HCT116 (cell line): ENCODE measurements around the gene SCG5. TPM values are rescaled to one million over a fixed set of nuclear protein-coding genes. Genes with fewer than 3 reads are reported as not detected.

ENCODE experiments used
- ATAC-seq: fragments of 200-7000 bp; cut with Tn5 transposase; 2 replicates; pipeline ENCODE4 v1.9.1; 2020; ENCODE audit warnings: mild to moderate bottlenecking, moderate library complexity
- BruUV-seq: library from RNA; stranded (reverse); fragments of 400-500 nt; replicated peaks from 2 replicates; lab custom pipeline; 2021; lab: Mats Ljungman, UMichigan
- CTCF ChIA-PET: fragments of 300-600 bp; sonication (Branson Sonifier 250); formaldehyde crosslinking; loops from one replicate; lab custom pipeline; 2021; ENCODE audit warnings: antibody characterized with exemption; lab: Charles Lee
- POLR2A ChIA-PET: fragments of 300-600, 350-600 bp; sonication (Branson Sonifier 250); formaldehyde crosslinking; loops from one replicate; lab custom pipeline; 2021; ENCODE audit warnings: antibody characterized with exemption; lab: Charles Lee
- RAD21 ChIA-PET, 2 experiments: fragments of 300-600 bp; sonication (Branson Sonifier 250); formaldehyde crosslinking; loops; one replicate each; lab custom pipeline; 2023; ENCODE audit warnings: low total read pairs in 2 of 2; ENCODE audit not compliant: uncharacterized antibody in 2 of 2, unreplicated experiment in 2 of 2, low non-redundant PET in 1 of 2; lab: Charles Lee
- DNase-seq: peaks from one replicate; pipeline ENCODE4 v3.0.0-alpha.2; 2010; ENCODE audit warnings: low read depth, low spot score
- H2AFZ ChIP-seq: fragments of 200-600 bp; shearing (Covaris generic), sonication (generic); 2 replicates; pipeline ENCODE4 v1.6.1; 2017; ENCODE audit warnings: low read depth, mixed run types, mixed read lengths, antibody characterized with exemption, low read length; ENCODE audit not compliant: poor library complexity, severe bottlenecking
- H3K27ac ChIP-seq: 2 replicates; pipeline ENCODE4 v1.5.1; 2012; ENCODE audit warnings: low read depth, low read length
- H3K27me3 ChIP-seq: fragments of 200-600 bp; sonication (generic); 2 replicates; pipeline ENCODE4 v1.6.1; 2016; ENCODE audit warnings: mixed run types, low read length, mixed read lengths; ENCODE audit not compliant: insufficient read depth
- H3K36me3 ChIP-seq, 2 experiments: fragments of 200-500 bp in 1 of 2; fragments of 200-600 bp in 1 of 2; sonication (Bioruptor generic) in 1 of 2; sonication (generic) in 1 of 2; 2 replicates each; pipeline versions ENCODE4 v1.5.1 to v1.6.1; 2014 to 2016; ENCODE audit warnings: low read length in 2 of 2, inconsistent platforms in 1 of 2, mixed read lengths in 1 of 2, mixed run types in 1 of 2; ENCODE audit not compliant: insufficient read depth in 2 of 2, control insufficient read depth in 1 of 2
- H3K4me1 ChIP-seq, 2 experiments: fragments of 200-600 bp in 1 of 2; sonication (generic) in 1 of 2; 2 replicates each; pipeline versions ENCODE4 v1.5.1 to v1.6.1; 2012 to 2017; ENCODE audit warnings: low read length in 2 of 2, inconsistent platforms in 1 of 2, mild to moderate bottlenecking in 1 of 2, mixed read lengths in 1 of 2, mixed run types in 1 of 2, moderate library complexity in 1 of 2; ENCODE audit not compliant: insufficient read depth in 2 of 2, control insufficient read depth in 1 of 2
- H3K4me2 ChIP-seq: fragments of 200-600 bp; sonication (generic); 2 replicates; pipeline ENCODE4 v1.6.1; 2017; ENCODE audit warnings: mixed run types, low read length, mixed read lengths
- H3K4me3 ChIP-seq, 2 experiments: fragments of 200-600 bp in 1 of 2; sonication (generic) in 1 of 2; replicated peaks in 1 of 2; 2 replicates each; pipeline ENCODE4 v1.5.1; 2011 to 2016; ENCODE audit warnings: low read length in 2 of 2, control low read depth in 1 of 2, low read depth in 1 of 2, mild to moderate bottlenecking in 1 of 2, mixed read lengths in 1 of 2, mixed run types in 1 of 2
- H3K79me2 ChIP-seq: fragments of 200-600 bp; sonication (generic); 2 replicates; pipeline ENCODE4 v1.6.1; 2017; ENCODE audit warnings: mild to moderate bottlenecking, mixed run types, low read length, moderate library complexity, mixed read lengths; ENCODE audit not compliant: insufficient read depth
- H3K9ac ChIP-seq: fragments of 200-600 bp; sonication (generic); 2 replicates; pipeline ENCODE4 v1.6.1; 2016; ENCODE audit warnings: low read length, mixed read lengths
- H3K9me2 ChIP-seq: fragments of 200-600 bp; sonication (generic), shearing (Covaris generic); 2 replicates; pipeline ENCODE4 v1.6.1; 2017; ENCODE audit warnings: mixed run types, mild to moderate bottlenecking, moderate library complexity; ENCODE audit not compliant: insufficient read depth
- H3K9me3 ChIP-seq, 2 experiments: fragments of 200-500 bp in 1 of 2; fragments of 200-600 bp in 1 of 2; sonication (Bioruptor generic) in 1 of 2; sonication (generic) in 1 of 2; 2 replicates each; pipeline ENCODE4 v1.6.1; 2014 to 2017; ENCODE audit warnings: low read length in 2 of 2, mixed read lengths in 2 of 2, inconsistent platforms in 1 of 2, low read depth in 1 of 2, mild to moderate bottlenecking in 1 of 2, mixed run types in 1 of 2, moderate library complexity in 1 of 2; ENCODE audit not compliant: control insufficient read depth in 1 of 2, insufficient read depth in 1 of 2
- H4K20me1 ChIP-seq: fragments of 200-600 bp; sonication (generic), shearing (Covaris generic); 2 replicates; pipeline ENCODE4 v1.6.1; 2017; ENCODE audit warnings: mixed run types, mild to moderate bottlenecking, moderate library complexity; ENCODE audit not compliant: insufficient read depth
- CBX3 ChIP-seq: IDR thresholded peaks from 2 replicates; pipeline ENCODE4 v1.6.1; 2012; ENCODE audit warnings: low read depth
- CEBPB ChIP-seq: IDR thresholded peaks from 2 replicates; pipeline ENCODE4 v1.6.1; 2012; ENCODE audit warnings: low read depth
- CTCF ChIP-seq, 3 experiments: fragments of 200-600 bp in 1 of 3; sonication (generic) in 1 of 3; IDR thresholded peaks in 2 of 3; conservative IDR thresholded peaks in 1 of 3; 2 replicates each; pipeline ENCODE4 v1.5.1; 2012 to 2017; ENCODE audit warnings: low read depth in 2 of 3, low read length in 2 of 3, antibody characterized with exemption in 1 of 3, borderline replicate concordance in 1 of 3, control low read depth in 1 of 3, mild to moderate bottlenecking in 1 of 3, mixed read lengths in 1 of 3, mixed run types in 1 of 3, moderate library complexity in 1 of 3; ENCODE audit not compliant: insufficient read depth in 1 of 3
- EGR1 ChIP-seq: IDR thresholded peaks from 2 replicates; pipeline ENCODE4 v1.6.1; 2012; ENCODE audit warnings: low read depth
- ELF1 ChIP-seq: IDR thresholded peaks from 2 replicates; pipeline ENCODE4 v1.6.1; 2012; ENCODE audit warnings: low read depth, borderline replicate concordance
- EZH2phosphoT487 ChIP-seq: fragments of 200-600 bp; IDR thresholded peaks from 2 replicates; pipeline ENCODE4 v1.6.1; 2018; ENCODE audit warnings: antibody characterized with exemption, borderline replicate concordance
- RAD21 ChIP-seq: IDR thresholded peaks from 2 replicates; pipeline ENCODE4 v1.6.1; 2012; ENCODE audit warnings: low read depth, mild to moderate bottlenecking
- SIN3A ChIP-seq: IDR thresholded peaks from 2 replicates; pipeline ENCODE4 v1.6.1; 2012; ENCODE audit warnings: low read depth
- SP1 ChIP-seq: IDR thresholded peaks from 2 replicates; pipeline ENCODE4 v1.6.1; 2012; ENCODE audit warnings: low read depth
- SRF ChIP-seq: IDR thresholded peaks from 2 replicates; pipeline ENCODE4 v1.6.1; 2012; ENCODE audit warnings: low read depth
- TCF7L2 ChIP-seq: IDR thresholded peaks from 2 replicates; pipeline ENCODE4 v1.7.0; 2011; ENCODE audit warnings: borderline replicate concordance, inconsistent platforms; ENCODE audit not compliant: insufficient read depth, insufficient read length; ENCODE audit errors: extremely low read depth
- YY1 ChIP-seq: IDR thresholded peaks from 2 replicates; pipeline ENCODE4 v1.6.1; 2011; ENCODE audit warnings: low read length, low read depth, moderate library complexity, mild to moderate bottlenecking; ENCODE audit not compliant: insufficient replicate concordance; ENCODE audit errors: extremely low read depth
- ZBTB33 ChIP-seq: IDR thresholded peaks from 2 replicates; pipeline ENCODE4 v1.6.1; 2011; ENCODE audit warnings: mild to moderate bottlenecking, low read length, moderate library complexity; ENCODE audit not compliant: insufficient replicate concordance; ENCODE audit errors: extremely low read depth
- ZFX ChIP-seq: fragments of 450-650 bp; IDR thresholded peaks from 2 replicates; pipeline ENCODE4 v1.6.1; 2017
- ZNF274 ChIP-seq: fragments of 200-500 bp; sonication (Bioruptor generic); IDR thresholded peaks from 2 replicates; pipeline ENCODE4 v1.6.1; 2014; ENCODE audit warnings: mild to moderate bottlenecking, low read depth, low read length, inconsistent platforms
- intact Hi-C: fragments of 100-400 bp; cut with micrococcal nuclease; formaldehyde crosslinking; loops from 2 replicates; pipeline ENCODE4 v1.10.0; 2022
- total RNA-seq: library from RNA; stranded (reverse); gene quantifications from one replicate; pipeline ENCODE4 v1.2.1, GENCODE V29; 2021; ENCODE audit not compliant: unreplicated experiment
- TF ChIP-seq, protein P1 (sequence below): IDR thresholded peaks from 2 replicates; pipeline ENCODE4 v1.6.1; 2012

Gene SCG5
- total RNA-seq, 1 experiment from 2014 or later, result 1.7 TPM

GRCh38 chr15:32715276-32715675 lies 73.8 kb downstream of the SCG5 start:
- H3K27me3 ChIP-seq, result no peaks in the 10 kb centered on the region
- H3K4me3 ChIP-seq, result no peak overlapping the region
- H4K20me1 ChIP-seq, result no peaks in the 10 kb centered on the region
- POLR2A ChIA-PET, result no interaction called here
- H3K79me2 ChIP-seq, result no peaks in the 10 kb centered on the region
- no peak overlapping the region for H3K4me2 ChIP-seq
- BruUV-seq, result no TSS peak
- DNase-seq (no peak), ATAC-seq (no peak)
- no peaks in the 10 kb centered on the region for H3K9me2 ChIP-seq
- H3K4me1 ChIP-seq, result no peaks in the 10 kb centered on the region
- intact Hi-C loops, result no loop called here
- no peak overlapping the region for H3K27ac ChIP-seq
- no peaks in the 10 kb centered on the region for H3K9me3 ChIP-seq
- H3K36me3 ChIP-seq, result no peaks in the 10 kb centered on the region
- no peak overlapping the region for H2AFZ ChIP-seq
- CTCF ChIA-PET, result no interaction called here
- RAD21 ChIA-PET, result no interaction called here
- H3K9ac ChIP-seq, result no peak overlapping the region
- TF ChIP-seq ZBTB33, result no peak
- TF ChIP-seq, protein P1, sequence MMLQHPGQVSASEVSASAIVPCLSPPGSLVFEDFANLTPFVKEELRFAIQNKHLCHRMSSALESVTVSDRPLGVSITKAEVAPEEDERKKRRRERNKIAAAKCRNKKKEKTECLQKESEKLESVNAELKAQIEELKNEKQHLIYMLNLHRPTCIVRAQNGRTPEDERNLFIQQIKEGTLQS, result no peak
- no peak for TF ChIP-seq TCF7L2
- no peak for TF ChIP-seq EGR1
- no peak for TF ChIP-seq SRF
- no peak for TF ChIP-seq EZH2phosphoT487
- TF ChIP-seq SP1, result no peak
- no peak for TF ChIP-seq CBX3
- TF ChIP-seq YY1, result no peak
- no peak for TF ChIP-seq ZFX
- TF ChIP-seq ZNF274, result no peak
- TF ChIP-seq ELF1, result no peak
- TF ChIP-seq CEBPB, result no peak
- no peak for TF ChIP-seq CTCF (IDR thresholded peaks at IDR 0.05 in 2 of 3, conservative IDR thresholded peaks at IDR 0.05 in 1 of 3; ENCODE audit: borderline replicate concordance in 1 of 3, insufficient read depth in 1 of 3, low read depth in 2 of 3, low read length in 2 of 3)
- no peak for TF ChIP-seq RAD21
- no peak for TF ChIP-seq SIN3A
